K562 (cell line): ENCODE data around the gene LRP1-AS. TPM values are rescaled to one million over a fixed set of nuclear protein-coding genes. Genes with fewer than 3 reads are reported as not detected.
A peak's percentile ranks its signal among the peaks of the same experiment; 100 is the strongest.
"Not testable (repeated sequence)": the region's sequence is repeated elsewhere in the genome, so short reads cannot be mapped to it uniquely, and the experiment has no call there.

Source experiments
- ATAC-seq: fragments of 200-7000 bp; cut with Tn5 transposase; 3 replicates; pipeline ENCODE4 v1.9.1; 2020; ENCODE audit warnings: moderate library complexity
- BruUV-seq: library from RNA; stranded (reverse); fragments of 400-500 nt; replicated peaks from 2 replicates; lab custom pipeline; 2021; lab: Mats Ljungman, UMichigan
- CTCF ChIA-PET: fragments of 300-600 bp; formaldehyde crosslinking; extraction: SDS; loops from one replicate; lab custom pipeline; 2021; ENCODE audit warnings: low intra/inter-chr PET ratio; lab: Yijun Ruan, JAX
- POLR2A ChIA-PET: fragments of 300-600, 350-650 bp; sonication (Branson Sonifier 250); formaldehyde crosslinking; extraction: SDS; loops from one replicate; lab custom pipeline; 2021; ENCODE audit warnings: antibody characterized with exemption, inconsistent platforms; lab: Yijun Ruan, JAX
- DNase-seq, 4 experiments: peaks; one replicate each; pipeline versions ENCODE4 v3.0.0 to v3.0.0-alpha.2; 2011 to 2018; ENCODE audit warnings: low spot score in 3 of 4, mixed read lengths in 3 of 4; ENCODE audit errors: extremely low read depth in 1 of 4
- FAIRE-seq: peaks from 2 replicates; lab custom pipeline; 2011; peaks lifted over from hg19 to GRCh38; lab: Jason Lieb, UNC
- H2AFZ ChIP-seq: 2 replicates; pipeline ENCODE4 v1.6.0; 2011; ENCODE audit warnings: low read depth, low read length, control low read depth, inconsistent platforms
- H3K27ac ChIP-seq: fragments of 200-600 bp; 3 replicates; pipeline ENCODE4 v1.8.0; 2011; ENCODE audit warnings: low read depth, mild to moderate bottlenecking, control low read depth, inconsistent platforms, low read length, moderate library complexity, mixed read lengths; ENCODE audit errors: extremely low read depth
- H3K27me3 ChIP-seq, 2 experiments: fragments of 300-600 bp in 1 of 2; 2 replicates in 1 of 2; 3 replicates in 1 of 2; pipeline versions ENCODE4 v1.6.0 to v1.8.0; 2011; ENCODE audit warnings: inconsistent platforms in 2 of 2, low read length in 2 of 2, mild to moderate bottlenecking in 1 of 2, mixed read lengths in 1 of 2, moderate library complexity in 1 of 2; ENCODE audit not compliant: control insufficient read depth in 2 of 2, insufficient read depth in 2 of 2
- H3K36me3 ChIP-seq: fragments of 300-600 bp; 3 replicates; pipeline ENCODE4 v1.8.0; 2011; ENCODE audit warnings: mild to moderate bottlenecking, low read length, inconsistent platforms; ENCODE audit not compliant: control insufficient read depth, insufficient read depth
- H3K4me1 ChIP-seq, 2 experiments: fragments of 200-600 bp in 1 of 2; replicated peaks in 1 of 2; 2 replicates in 1 of 2; 3 replicates in 1 of 2; pipeline versions ENCODE4 v1.5.1 to v1.8.0; 2011; ENCODE audit warnings: inconsistent platforms in 2 of 2, low read length in 2 of 2, mild to moderate bottlenecking in 1 of 2, mixed read lengths in 1 of 2, moderate library complexity in 1 of 2; ENCODE audit not compliant: control insufficient read depth in 2 of 2, insufficient read depth in 2 of 2
- H3K4me2 ChIP-seq: 2 replicates; pipeline ENCODE4 v1.6.1; 2011; ENCODE audit warnings: low read length, control low read depth, inconsistent platforms, mixed read lengths; ENCODE audit not compliant: insufficient read depth
- H3K4me3 ChIP-seq: fragments of 200-600 bp; sonication (generic), shearing (Covaris generic); 2 replicates; pipeline ENCODE4 v1.5.1; 2016; ENCODE audit warnings: control low read depth, inconsistent platforms
- H3K79me2 ChIP-seq: fragments of 200-600 bp; 3 replicates; pipeline ENCODE4 v1.8.0; 2011; ENCODE audit warnings: low read length, inconsistent platforms; ENCODE audit not compliant: control insufficient read depth, insufficient read depth
- H3K9ac ChIP-seq, 2 experiments: 2 replicates each; pipeline versions ENCODE4 v1.6.0 to v1.6.1; 2011; ENCODE audit warnings: low read depth in 2 of 2, low read length in 2 of 2, control low read depth in 1 of 2, inconsistent platforms in 1 of 2, mild to moderate bottlenecking in 1 of 2, mixed read lengths in 1 of 2; ENCODE audit not compliant: insufficient read depth in 1 of 2
- H3K9me1 ChIP-seq: one replicate; pipeline ENCODE4 v1.6.0; 2011; ENCODE audit warnings: inconsistent platforms, mild to moderate bottlenecking, low read length, moderate library complexity; ENCODE audit not compliant: control insufficient read depth, insufficient read depth
- H3K9me3 ChIP-seq: replicated peaks from 2 replicates; pipeline ENCODE4 v1.5.1; 2011; ENCODE audit warnings: low read depth, low read length, inconsistent platforms; ENCODE audit not compliant: control insufficient read depth, insufficient read depth
- H4K20me1 ChIP-seq: replicated peaks from 2 replicates; pipeline ENCODE4 v1.6.1; 2011; ENCODE audit warnings: low read length, inconsistent platforms, mixed read lengths; ENCODE audit not compliant: control insufficient read depth, insufficient read depth
- ATF3 ChIP-seq, 2 experiments: fragments of 450-650 bp in 1 of 2; sonication (generic) in 1 of 2; formaldehyde crosslinking in 1 of 2; IDR thresholded peaks in 1 of 2; conservative IDR thresholded peaks in 1 of 2; 2 replicates each; pipeline versions ENCODE4 v1.6.1 to v1.8.1; 2016 to 2023; ENCODE audit warnings: mild to moderate bottlenecking in 2 of 2, moderate library complexity in 2 of 2, inconsistent platforms in 1 of 2, missing genetic modification reagents in 1 of 2
- CBX5 ChIP-seq: IDR thresholded peaks from 2 replicates; pipeline ENCODE4 v1.6.1; 2014; ENCODE audit warnings: low read depth, borderline replicate concordance
- JUND ChIP-seq, 2 experiments: IDR thresholded peaks; 2 replicates in 1 of 2; 3 replicates in 1 of 2; pipeline ENCODE4 v1.6.1; 2011; ENCODE audit warnings: borderline replicate concordance in 2 of 2, low read depth in 2 of 2, low read length in 2 of 2, improper control_type of control experiment in 1 of 2, missing biosample characterization in 1 of 2, missing genetic modification characterization in 1 of 2, missing genetic modification reagents in 1 of 2
- MED1 ChIP-seq: sonication (generic); formaldehyde crosslinking; IDR thresholded peaks from 2 replicates; pipeline ENCODE4 v1.8.1; 2023; ENCODE audit warnings: missing genetic modification reagents, borderline replicate concordance
- WGBS: fragments of 100-300 bp; shearing (Covaris generic); methylation state at CpG from one replicate; pipeline ENCODE4 v1.1.6; 2016; ENCODE audit warnings: low coverage, mixed read lengths; ENCODE audit not compliant: insufficient coverage; ENCODE audit errors: missing lambda C conversion rate; 5-methylcytosine and 5-hydroxymethylcytosine counted together
- in situ Hi-C: fragments of 300-500 bp; cut with MboI; formaldehyde crosslinking; loops from 4 replicates; pipeline ENCODE4 v1.15.0; 2018; ENCODE audit warnings: inconsistent platforms, mixed read lengths
- intact Hi-C: fragments of 100-400 bp; cut with micrococcal nuclease; formaldehyde crosslinking; loops from 2 replicates; pipeline ENCODE4 v1.14.2; 2022
- polyA plus RNA-seq, 8 experiments: library from polyadenylated mRNA; depleted of rRNA in 4 of 8; stranded (reverse) in 5 of 8; unstranded in 3 of 8; fragments of >200 nt; fragmentation: Nextera tagmentation in 2 of 8; fragmentation: Illumina TruSeq in 1 of 8; extraction: Ambion mirVana in 2 of 8; extraction: Trizol in 1 of 8; gene quantifications; 2 replicates each; pipeline versions ENCODE4 v1.2.1 to v1.2.3, GENCODE V29; 2011 to 2014; ENCODE audit warnings: inconsistent platforms in 1 of 8, missing spikeins in 1 of 8
- total RNA-seq, 7 experiments: library from RNA; depleted of rRNA in 6 of 7; stranded (reverse); fragments of >200 nt in 6 of 7; fragmentation: Illumina TruSeq in 2 of 7; extraction: Trizol in 2 of 7; gene quantifications; 2 replicates each; pipeline versions ENCODE4 v1.2.1 to v1.2.3, GENCODE V29; 2011 to 2021; ENCODE audit warnings: low replicate concordance in 1 of 7

Gene LRP1-AS
- total and polyA plus RNA-seq, 9 of the 15 experiments (the other 6 are each of a cell fraction or from before 2014, with no cell fraction given) = not detected

DNA sequence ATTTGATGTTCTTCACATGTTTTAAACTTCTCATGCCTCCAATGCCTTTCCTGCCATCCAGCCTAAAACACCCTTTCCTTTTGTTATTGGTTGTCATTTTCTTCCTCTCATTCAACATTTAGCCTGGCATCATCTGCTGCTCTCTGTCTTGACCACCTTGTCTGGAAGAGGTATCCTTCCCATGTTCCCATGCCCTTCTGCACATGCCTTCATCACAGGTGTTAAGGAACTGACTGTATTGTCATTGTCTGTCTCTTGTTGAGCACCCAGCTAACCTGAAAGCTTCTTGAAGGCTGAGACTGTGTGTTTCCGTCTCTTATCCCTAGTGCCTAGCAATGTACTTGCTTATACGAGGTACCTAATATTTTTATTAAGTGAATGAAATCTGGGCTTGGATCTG is 23.6 kb downstream of the LRP1-AS start:
- DNase-seq (no peak), FAIRE-seq (no peak), ATAC-seq (no peak)
- in situ Hi-C loops = loop anchor here (5.0 kb wide), 1 partner anchor 53 kb away; no protein-coding TSS in a partner anchor
- no peaks in the 10 kb centered on the region for H4K20me1 ChIP-seq
- peaks cover 10 to 21% of the 10 kb centered on the region in 2 experiments for H3K4me1 ChIP-seq
- H3K9me3 ChIP-seq = peaks cover 7% of the 10 kb centered on the region
- H3K4me2 ChIP-seq = no peak overlapping the region
- TF ChIP-seq CBX5 (0 out of 2 replicates have a peak, but pooled peaks have one; percentile 41), MED1 (CRISPR knock-in tag) (no peak)
- intact Hi-C loops = loop anchor here (1.0 to 10.0 kb wide), 3 partner anchors 52 to 121 kb away; no protein-coding TSS in a partner anchor
- no peak overlapping the region for H3K4me3 ChIP-seq
- BruUV-seq = no TSS peak
- no peak overlapping the region for H3K27ac ChIP-seq
- H2AFZ ChIP-seq = no peak overlapping the region
- H3K79me2 ChIP-seq = no peaks in the 10 kb centered on the region
- WGBS = 0% methylated on average over 2 of the region's 2 CpGs
- H3K9me1 ChIP-seq = no peaks in the 10 kb centered on the region
- no peaks in the 10 kb centered on the region for H3K36me3 ChIP-seq
- CTCF ChIA-PET = interaction anchor here (1.5 to 1.7 kb wide), 4 partner anchors 51 to 62 kb away, joined by 4 to 18 read pairs (median 10); no protein-coding TSS in a partner anchor
- POLR2A ChIA-PET = interaction anchor here (0.7 to 1.4 kb wide), 3 partner anchors 12 to 13 kb away, joined by 3 to 5 read pairs (median 4); partner anchors contain the start of gene STAT6
- H3K9ac ChIP-seq = no peak overlapping the region
- H3K27me3 ChIP-seq = no peaks in the 10 kb centered on the region

DNA sequence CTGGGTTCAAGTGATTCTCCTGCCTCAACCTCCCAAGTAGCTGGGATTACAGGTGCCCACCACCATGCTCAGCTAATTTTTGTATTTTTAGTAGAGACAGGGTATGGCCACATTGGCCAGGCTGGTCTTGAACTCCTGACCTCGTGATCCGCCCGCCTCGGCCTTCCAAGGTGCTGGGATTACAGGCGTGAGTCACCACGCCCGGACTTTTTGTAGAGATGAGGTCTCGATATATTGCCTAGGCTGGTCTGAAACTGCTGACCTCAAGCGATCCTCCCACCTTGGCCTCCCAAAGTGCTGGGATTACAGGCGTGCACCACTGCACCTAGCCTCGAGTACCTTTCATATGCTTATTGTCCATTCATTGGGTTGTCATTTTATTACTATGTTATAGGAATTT is 26.7 kb downstream of the LRP1-AS start:
- H3K27me3 ChIP-seq; H3K9me1 ChIP-seq; FAIRE-seq; ATAC-seq; H4K20me1 ChIP-seq; H2AFZ ChIP-seq; H3K36me3 ChIP-seq; CTCF ChIA-PET; DNase-seq; H3K27ac ChIP-seq; H3K9me3 ChIP-seq; H3K9ac ChIP-seq; H3K79me2 ChIP-seq; H3K4me3 ChIP-seq; BruUV-seq; POLR2A ChIA-PET; H3K4me2 ChIP-seq; TF ChIP-seq ATF3 (CRISPR knock-in tag; conservative IDR thresholded peaks at IDR 0.05); JUND (tag; IDR thresholded peaks at IDR 0.05; ENCODE audit: borderline replicate concordance, low read depth, low read length): not testable (repeated sequence)
- 9% methylated on average over 11 of the region's 11 CpGs for WGBS
- peaks cover 10 to 14% of the 10 kb centered on the region in 2 experiments; a peak in 4 of 5 replicates for H3K4me1 ChIP-seq
- in situ Hi-C loops = loop anchor here (5.0 kb wide), 1 partner anchor 57 kb away; no protein-coding TSS in a partner anchor
- intact Hi-C loops = loop anchor here (10.0 kb wide), 1 partner anchor 124 kb away; no protein-coding TSS in a partner anchor
- peak; percentile 61 for TF ChIP-seq ATF3 (IDR thresholded peaks at IDR 0.05)
- peak; percentile 39; the same call in 1 of the 2 replicates for TF ChIP-seq JUND (IDR thresholded peaks at IDR 0.05; ENCODE audit: borderline replicate concordance, low read depth, low read length)
